Activated CD4-positive, alpha-beta T cell treated with anti-CD3 and anti-CD28 coated beads, Interleukin-2, amount 10 ng/mL, durations not matched to agents 24 days and 14 days (primary cell): ENCODE results near the gene PRSS1. TPM values are rescaled to one million over a fixed set of nuclear protein-coding genes. Genes with fewer than 3 reads are reported as not detected.

Source experiments
- DNase-seq: peaks from one replicate; pipeline ENCODE4 v3.0.0; 2022
- H3K27ac Mint-ChIP-seq: one replicate; pipeline ENCODE4 v1.8.0; 2022; ENCODE audit warnings: mild to moderate bottlenecking, mixed read lengths
- H3K27me3 Mint-ChIP-seq: one replicate; pipeline ENCODE4 v1.8.0; 2022; ENCODE audit warnings: mixed read lengths
- H3K36me3 Mint-ChIP-seq: one replicate; pipeline ENCODE4 v1.8.0; 2022; ENCODE audit warnings: low read depth, mild to moderate bottlenecking, mixed read lengths
- H3K4me1 Mint-ChIP-seq: one replicate; pipeline ENCODE4 v1.8.0; 2021; ENCODE audit warnings: mixed read lengths
- H3K4me3 Mint-ChIP-seq: one replicate; pipeline ENCODE4 v1.8.0; 2022; ENCODE audit warnings: mild to moderate bottlenecking, moderate library complexity, mixed read lengths
- H3K9me3 Mint-ChIP-seq: one replicate; pipeline ENCODE4 v1.8.0; 2021; ENCODE audit warnings: mixed read lengths
- intact Hi-C: fragments of 100-400 bp; cut with micrococcal nuclease; formaldehyde crosslinking; loops from one replicate; pipeline ENCODE4 v1.15.1; 2023
- total RNA-seq: library from RNA; stranded (reverse); gene quantifications from 2 replicates; pipeline ENCODE4 v1.2.3, GENCODE V29; 2022

Gene PRSS1
- total RNA-seq, 1 donor from 2014 or later = not detected

GRCh38 chr7:142787034-142787768 lies 37.9 kb downstream of the PRSS1 start:
- peaks cover 8% of the 10 kb centered on the region for H3K4me1 Mint-ChIP-seq
- no peaks in the 10 kb centered on the region for H3K9me3 Mint-ChIP-seq
- intact Hi-C loops = no loop called here
- H3K27me3 Mint-ChIP-seq = no peaks in the 10 kb centered on the region
- DNase-seq = peak; percentile 55
- H3K27ac Mint-ChIP-seq = peak overlapping the region; percentile 93
- H3K36me3 Mint-ChIP-seq = peaks cover 51% of the 10 kb centered on the region
- peak overlapping the region; percentile 100 for H3K4me3 Mint-ChIP-seq

DNA sequence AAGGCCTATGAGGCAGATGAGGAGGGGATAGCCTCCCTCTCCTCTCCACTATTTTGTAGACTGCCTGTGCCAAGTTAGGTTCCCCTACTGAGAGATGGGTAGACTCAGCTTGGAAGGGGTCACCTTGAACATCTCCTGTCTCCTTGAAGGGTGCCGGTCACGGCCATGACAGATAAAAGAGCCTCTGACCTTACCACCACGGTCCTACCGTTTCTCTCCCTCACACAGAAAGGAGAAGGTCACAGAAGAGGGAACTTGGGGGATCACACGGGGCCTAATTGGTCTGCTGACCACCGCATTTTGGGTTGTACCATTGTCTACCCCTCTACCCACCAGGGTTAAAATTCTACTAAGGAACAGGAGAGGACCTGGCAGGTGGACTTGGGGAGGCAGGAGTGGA lies 38.5 kb downstream of the PRSS1 start:
- Mint-ChIP-seq H3K36me3 (peaks cover 57% of the 10 kb centered on the region), H3K9me3 (no peaks in the 10 kb centered on the region), H3K27me3 (no peaks in the 10 kb centered on the region), H3K4me1 (peaks cover 13% of the 10 kb centered on the region), H3K27ac (peak overlapping the region; percentile 93), H3K4me3 (peak overlapping the region; percentile 100)
- DNase-seq = peak; percentile 55
- intact Hi-C loops = no loop called here

GRCh38 chr7:142788303-142789289 lies 39.3 kb downstream of the PRSS1 start:
- H3K27ac Mint-ChIP-seq = peak overlapping the region; percentile 93

DNA sequence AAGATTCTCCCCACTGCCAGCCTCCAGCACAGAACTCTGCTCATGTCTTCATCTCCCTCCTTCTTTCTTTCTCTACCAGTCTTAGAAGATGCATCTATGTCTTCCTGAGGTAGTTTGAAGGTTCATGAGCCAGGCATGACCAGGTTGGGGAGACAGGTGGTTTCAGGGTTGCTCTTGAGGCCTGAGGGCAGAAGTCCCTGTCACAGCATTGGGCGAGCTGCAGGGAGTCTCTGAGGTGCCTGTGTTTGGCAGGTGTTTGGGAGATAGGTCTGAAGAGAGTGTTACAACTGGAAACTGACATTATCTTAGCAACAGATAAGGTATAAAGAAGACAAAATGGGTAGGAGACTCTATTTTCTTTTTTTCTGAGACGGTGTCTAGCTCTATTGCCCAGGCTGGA lies 40.2 kb downstream of the PRSS1 start:
- intact Hi-C loops = no loop called here
- H3K4me3 Mint-ChIP-seq = peak overlapping the region; percentile 100
- peak overlapping the region; percentile 93 for H3K27ac Mint-ChIP-seq
- peaks cover 24% of the 10 kb centered on the region for H3K4me1 Mint-ChIP-seq
- H3K36me3 Mint-ChIP-seq = peaks cover 73% of the 10 kb centered on the region
- peak; percentile 71 for DNase-seq
- H3K27me3 Mint-ChIP-seq = no peaks in the 10 kb centered on the region
- no peaks in the 10 kb centered on the region for H3K9me3 Mint-ChIP-seq

More at GRCh38 chr7:142788303-142789289, 39.3 kb downstream of the PRSS1 start:
- no peaks in the 10 kb centered on the region for H3K9me3 Mint-ChIP-seq
- DNase-seq = peak; percentile 62
- H3K27me3 Mint-ChIP-seq = no peaks in the 10 kb centered on the region
- peak overlapping the region; percentile 100 for H3K4me3 Mint-ChIP-seq
- peaks cover 65% of the 10 kb centered on the region for H3K36me3 Mint-ChIP-seq
- intact Hi-C loops = no loop called here
- H3K4me1 Mint-ChIP-seq = peaks cover 16% of the 10 kb centered on the region

DNA sequence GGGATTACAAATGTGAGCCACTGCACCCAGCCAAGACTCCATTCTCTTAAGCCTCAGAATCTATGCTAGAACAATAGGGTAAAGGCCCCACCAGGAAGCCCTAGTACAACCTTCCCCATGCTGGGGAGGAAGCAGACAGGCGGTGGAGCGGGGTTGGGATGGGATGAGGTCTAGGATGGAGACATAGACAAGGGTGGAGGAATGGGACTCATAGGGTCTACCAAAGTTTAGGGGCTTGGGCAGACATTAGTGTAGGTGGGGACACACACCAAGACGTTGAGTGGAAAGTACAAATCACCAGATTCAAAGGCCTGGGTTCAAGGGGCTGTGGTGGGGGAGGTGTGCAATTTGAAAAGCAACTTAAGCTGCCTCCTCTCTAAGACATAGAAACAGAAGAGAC lies 40.8 kb downstream of the PRSS1 start:
- DNase-seq = peak; percentile 68
- Mint-ChIP-seq H3K4me3 (peak overlapping the region; percentile 100), H3K9me3 (no peaks in the 10 kb centered on the region), H3K4me1 (peaks cover 30% of the 10 kb centered on the region), H3K27ac (peak overlapping the region; percentile 93), H3K27me3 (no peaks in the 10 kb centered on the region), H3K36me3 (peaks cover 76% of the 10 kb centered on the region)
- intact Hi-C loops = loop anchor here (1.0 kb wide), 2 partner anchors 8 to 18 kb away; no protein-coding TSS in a partner anchor

DNA sequence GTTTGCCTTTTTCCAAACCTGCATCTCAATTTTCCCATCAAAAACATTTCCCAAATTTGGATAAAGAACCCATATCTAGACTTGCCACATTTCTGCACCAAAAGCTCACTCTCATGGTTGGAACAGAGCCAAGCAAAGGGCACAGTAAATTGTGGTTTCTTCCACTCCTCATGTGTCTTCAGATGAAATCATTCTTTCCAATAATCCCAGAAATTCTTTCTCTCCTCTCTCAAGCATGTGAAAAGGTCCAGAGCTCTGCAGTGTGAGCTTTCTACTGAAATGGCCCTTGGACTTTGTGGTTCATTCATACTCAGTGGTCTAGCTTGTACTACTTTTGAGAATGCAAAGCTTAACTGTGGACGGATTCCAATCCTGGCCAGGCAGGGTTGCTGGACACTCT lies 41.3 kb downstream of the PRSS1 start:
- intact Hi-C loops = loop anchor here (1.0 kb wide), 2 partner anchors 8 to 18 kb away; no protein-coding TSS in a partner anchor
- no peaks in the 10 kb centered on the region for H3K9me3 Mint-ChIP-seq
- peaks cover 79% of the 10 kb centered on the region for H3K36me3 Mint-ChIP-seq
- peak overlapping the region; percentile 93 for H3K27ac Mint-ChIP-seq
- H3K4me1 Mint-ChIP-seq = peaks cover 33% of the 10 kb centered on the region
- peak; percentile 58 for DNase-seq
- peak overlapping the region; percentile 100 for H3K4me3 Mint-ChIP-seq
- no peaks in the 10 kb centered on the region for H3K27me3 Mint-ChIP-seq

GRCh38 chr7:142791502-142791901 lies 42.2 kb downstream of the PRSS1 start:
- Mint-ChIP-seq H3K4me1 (peaks cover 33% of the 10 kb centered on the region), H3K9me3 (no peaks in the 10 kb centered on the region), H3K27ac (peak overlapping the region; percentile 99), H3K4me3 (peak overlapping the region; percentile 100), H3K27me3 (no peaks in the 10 kb centered on the region), H3K36me3 (peaks cover 86% of the 10 kb centered on the region)
- intact Hi-C loops = no loop called here
- DNase-seq = peak; percentile 61

DNA sequence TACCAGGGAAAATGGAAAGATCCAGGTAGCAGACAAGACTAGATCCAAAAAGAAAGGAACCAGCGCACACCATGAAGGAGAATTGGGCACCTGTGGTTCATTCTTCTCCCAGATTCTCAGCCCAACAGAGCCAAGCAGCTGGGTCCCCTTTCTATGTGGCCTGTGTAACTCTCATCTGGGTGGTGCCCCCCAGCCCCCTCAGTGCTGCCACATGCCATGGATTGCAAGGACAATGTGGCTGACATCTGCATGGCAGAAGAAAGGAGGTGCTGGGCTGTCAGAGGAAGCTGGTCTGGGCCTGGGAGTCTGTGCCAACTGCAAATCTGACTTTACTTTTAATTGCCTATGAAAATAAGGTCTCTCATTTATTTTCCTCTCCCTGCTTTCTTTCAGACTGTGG lies 42.9 kb downstream of the PRSS1 start:
- peak overlapping the region; percentile 99 for H3K27ac Mint-ChIP-seq
- peaks cover 85% of the 10 kb centered on the region for H3K36me3 Mint-ChIP-seq
- H3K4me1 Mint-ChIP-seq = peaks cover 33% of the 10 kb centered on the region
- peak overlapping the region; percentile 100 for H3K4me3 Mint-ChIP-seq
- no peaks in the 10 kb centered on the region for H3K27me3 Mint-ChIP-seq
- intact Hi-C loops = no loop called here
- no peaks in the 10 kb centered on the region for H3K9me3 Mint-ChIP-seq
- DNase-seq = peak; percentile 57

DNA sequence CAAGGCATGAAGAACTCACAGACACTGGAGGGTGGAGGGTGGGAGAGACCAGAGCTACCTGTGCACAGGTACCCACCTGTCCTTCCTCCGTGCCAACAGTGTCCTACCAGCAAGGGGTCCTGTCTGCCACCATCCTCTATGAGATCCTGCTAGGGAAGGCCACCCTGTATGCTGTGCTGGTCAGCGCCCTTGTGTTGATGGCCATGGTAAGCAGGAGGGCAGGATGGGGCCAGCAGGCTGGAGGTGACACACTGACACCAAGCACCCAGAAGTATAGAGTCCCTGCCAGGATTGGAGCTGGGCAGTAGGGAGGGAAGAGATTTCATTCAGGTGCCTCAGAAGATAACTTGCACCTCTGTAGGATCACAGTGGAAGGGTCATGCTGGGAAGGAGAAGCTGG lies 43.3 kb downstream of the PRSS1 start:
- Mint-ChIP-seq H3K9me3 (no peaks in the 10 kb centered on the region), H3K4me1 (peaks cover 34% of the 10 kb centered on the region), H3K27me3 (no peaks in the 10 kb centered on the region), H3K27ac (peak overlapping the region; percentile 99), H3K36me3 (peaks cover 86% of the 10 kb centered on the region), H3K4me3 (peak overlapping the region; percentile 100)
- DNase-seq = peak; percentile 56
- intact Hi-C loops = no loop called here

GRCh38 chr7:142793156-142793555 lies 43.9 kb downstream of the PRSS1 start:
- H3K4me3 Mint-ChIP-seq = peak overlapping the region; percentile 100
- H3K36me3 Mint-ChIP-seq = peaks cover 86% of the 10 kb centered on the region
- intact Hi-C loops = no loop called here
- peaks cover 38% of the 10 kb centered on the region for H3K4me1 Mint-ChIP-seq
- H3K27me3 Mint-ChIP-seq = no peaks in the 10 kb centered on the region
- H3K9me3 Mint-ChIP-seq = no peaks in the 10 kb centered on the region
- H3K27ac Mint-ChIP-seq = peak overlapping the region; percentile 99
- no peak for DNase-seq

GRCh38 chr7:142795339-142795863 lies 46.1 kb downstream of the PRSS1 start:
- Mint-ChIP-seq H3K4me1 (peaks cover 58% of the 10 kb centered on the region), H3K27ac (peak overlapping the region; percentile 99), H3K9me3 (no peaks in the 10 kb centered on the region), H3K36me3 (peaks cover 86% of the 10 kb centered on the region), H3K4me3 (peak overlapping the region; percentile 100), H3K27me3 (no peaks in the 10 kb centered on the region)
- intact Hi-C loops = no loop called here
- DNase-seq = peak; percentile 86

DNA sequence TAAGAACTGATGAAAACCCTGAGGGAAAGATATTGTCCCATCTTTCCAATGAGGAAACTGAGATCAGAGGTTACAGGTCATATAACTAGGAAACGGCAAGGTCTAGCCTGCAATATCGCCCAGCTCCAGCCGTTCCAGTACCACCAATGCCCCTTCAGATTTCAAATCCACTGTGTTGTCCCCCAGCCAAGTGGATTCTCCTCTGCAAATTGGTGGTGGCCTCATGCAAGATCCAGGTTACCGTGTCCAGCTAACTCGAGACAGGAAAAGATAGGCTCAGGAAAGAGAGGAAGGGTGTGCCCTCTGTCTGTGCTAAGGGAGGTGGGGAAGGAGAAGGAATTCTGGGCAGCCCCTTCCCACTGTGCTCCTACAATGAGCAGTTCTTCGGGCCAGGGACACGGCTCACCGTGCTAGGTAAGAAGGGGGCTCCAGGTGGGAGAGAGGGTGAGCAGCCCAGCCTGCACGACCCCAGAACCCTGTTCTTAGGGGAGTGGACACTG lies 46.8 kb downstream of the PRSS1 start:
- Mint-ChIP-seq H3K36me3 (peaks cover 87% of the 10 kb centered on the region), H3K27ac (peak overlapping the region; percentile 99), H3K27me3 (no peaks in the 10 kb centered on the region), H3K4me1 (peaks cover 63% of the 10 kb centered on the region), H3K9me3 (no peaks in the 10 kb centered on the region), H3K4me3 (peak overlapping the region; percentile 100)
- DNase-seq = no peak
- intact Hi-C loops = no loop called here

DNA sequence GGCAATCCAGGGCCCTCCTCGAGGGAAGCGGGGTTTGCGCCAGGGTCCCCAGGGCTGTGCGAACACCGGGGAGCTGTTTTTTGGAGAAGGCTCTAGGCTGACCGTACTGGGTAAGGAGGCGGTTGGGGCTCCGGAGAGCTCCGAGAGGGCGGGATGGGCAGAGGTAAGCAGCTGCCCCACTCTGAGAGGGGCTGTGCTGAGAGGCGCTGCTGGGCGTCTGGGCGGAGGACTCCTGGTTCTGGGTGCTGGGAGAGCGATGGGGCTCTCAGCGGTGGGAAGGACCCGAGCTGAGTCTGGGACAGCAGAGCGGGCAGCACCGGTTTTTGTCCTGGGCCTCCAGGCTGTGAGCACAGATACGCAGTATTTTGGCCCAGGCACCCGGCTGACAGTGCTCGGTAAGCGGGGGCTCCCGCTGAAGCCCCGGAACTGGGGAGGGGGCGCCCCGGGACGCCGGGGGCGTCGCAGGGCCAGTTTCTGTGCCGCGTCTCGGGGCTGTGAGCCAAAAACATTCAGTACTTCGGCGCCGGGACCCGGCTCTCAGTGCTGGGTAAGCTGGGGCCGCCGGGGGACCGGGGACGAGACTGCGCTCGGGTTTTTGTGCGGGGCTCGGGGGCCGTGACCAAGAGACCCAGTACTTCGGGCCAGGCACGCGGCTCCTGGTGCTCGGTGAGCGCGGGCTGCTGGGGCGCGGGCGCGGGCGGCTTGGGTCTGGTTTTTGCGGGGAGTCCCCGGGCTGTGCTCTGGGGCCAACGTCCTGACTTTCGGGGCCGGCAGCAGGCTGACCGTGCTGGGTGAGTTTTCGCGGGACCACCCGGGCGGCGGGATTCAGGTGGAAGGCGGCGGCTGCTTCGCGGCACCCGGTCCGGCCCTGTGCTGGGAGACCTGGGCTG lies 47.5 kb downstream of the PRSS1 start:
- Mint-ChIP-seq H3K4me3 (peak overlapping the region; percentile 100), H3K36me3 (peaks cover 87% of the 10 kb centered on the region), H3K9me3 (no peaks in the 10 kb centered on the region), H3K4me1 (peaks cover 65% of the 10 kb centered on the region), H3K27ac (peak overlapping the region; percentile 99), H3K27me3 (no peaks in the 10 kb centered on the region)
- intact Hi-C loops = no loop called here
- DNase-seq = peak; percentile 73
